Astrocyte of the spinal cord (primary cell): Measurements from ENCODE around the gene TMEM225B.
"Not testable (repeated sequence)": the region's sequence is repeated elsewhere in the genome, so short reads cannot be mapped to it uniquely, and the experiment has no call there.

Experiments used
- DNase-seq: peaks from one replicate; pipeline ENCODE4 v3.0.0; 2011; ENCODE audit warnings: low read depth, low spot score
- H3K4me3 ChIP-seq: 2 replicates; pipeline ENCODE4 v1.5.1; 2011; ENCODE audit warnings: low read depth, mild to moderate bottlenecking, low read length, moderate library complexity
- CTCF ChIP-seq: IDR thresholded peaks from 2 replicates; pipeline ENCODE4 v1.5.1; 2012; ENCODE audit warnings: low read depth, mild to moderate bottlenecking, low read length, inconsistent platforms
- in situ Hi-C: cut with HindIII; loops from 2 replicates; pipeline ENCODE4 v1.10.0; 2017; ENCODE audit warnings: low sequenced_read_pairs

Gene TMEM225B

DNA sequence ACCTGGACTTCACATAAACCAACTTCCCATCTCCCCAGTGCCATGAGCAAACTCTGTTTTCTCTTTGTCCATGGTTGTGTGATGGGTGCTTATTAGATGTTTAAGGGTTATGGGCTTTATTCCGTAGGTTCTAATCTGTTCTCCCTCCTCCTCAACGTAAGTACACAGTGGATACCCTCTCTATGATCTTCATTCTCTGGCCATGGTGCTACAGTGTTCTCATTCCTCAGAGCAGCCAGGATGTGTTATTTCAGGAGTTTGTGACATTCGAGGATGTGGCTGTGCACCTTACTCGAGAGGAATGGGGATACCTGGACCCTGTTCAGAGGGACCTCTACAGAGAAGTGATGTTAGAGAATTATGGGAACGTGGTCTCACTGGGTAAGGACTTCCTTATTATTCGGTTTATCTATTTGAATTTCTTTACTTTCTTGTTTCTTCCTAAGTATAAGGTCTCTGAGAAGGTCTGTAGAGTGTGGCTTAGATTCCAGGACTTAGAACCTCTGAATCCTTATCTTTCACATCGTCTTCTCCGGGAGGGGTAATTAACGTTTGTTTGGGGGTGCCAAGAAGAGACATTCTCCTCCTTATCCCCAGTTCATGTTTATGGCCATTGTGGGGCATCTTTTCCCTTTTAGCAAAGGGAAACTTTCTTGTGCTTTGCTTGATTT lies 35.8 kb upstream of the TMEM225B start:
- H3K4me3 ChIP-seq: no peak overlapping the region
- no peak for TF ChIP-seq CTCF
- in situ Hi-C loops: no loop called here
- no peak for DNase-seq

GRCh38 chr7:99562832-99563231 lies 35.2 kb upstream of the TMEM225B start:
- in situ Hi-C loops: no loop called here

DNA sequence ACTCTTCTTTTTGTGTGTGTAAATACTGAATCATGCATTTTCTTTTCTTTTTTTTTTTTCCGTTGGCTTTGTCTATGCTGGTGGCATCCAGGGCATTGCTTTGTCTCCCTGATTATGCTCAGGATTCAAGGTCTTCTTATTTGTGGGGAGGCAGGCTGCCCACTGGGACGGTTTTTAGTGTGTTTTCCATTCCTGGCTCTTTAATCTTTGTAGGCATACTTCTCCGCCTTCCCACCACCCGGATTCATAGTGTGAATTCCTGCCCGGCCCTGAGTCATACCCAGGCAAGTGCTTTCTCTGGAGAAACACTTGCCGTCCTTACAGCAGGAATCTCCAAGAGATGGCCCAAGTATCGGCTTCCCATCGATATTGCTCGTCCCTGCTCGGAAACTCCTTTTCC lies 34.4 kb upstream of the TMEM225B start:
- in situ Hi-C loops: no loop called here
- DNase-seq: peak; percentile 85
- no peak overlapping the region for H3K4me3 ChIP-seq
- TF ChIP-seq CTCF: no peak

More at GRCh38 chr7:99562832-99563231, 35.2 kb upstream of the TMEM225B start:
- DNase-seq: peak; percentile 98
- TF ChIP-seq CTCF: no peak
- H3K4me3 ChIP-seq: no peak overlapping the region

- DNase-seq, H3K4me3 ChIP-seq, in situ Hi-C loops: not testable (repeated sequence)
Measured at GRCh38 chr7:99568770-99569169, 29.3 kb upstream of the TMEM225B start.

- TF ChIP-seq CTCF: no peak
- DNase-seq: no peak
- H3K4me3 ChIP-seq: no peak overlapping the region
- in situ Hi-C loops: no loop called here
Measured at GRCh38 chr7:99571768-99572167, 26.3 kb upstream of the TMEM225B start.

DNA sequence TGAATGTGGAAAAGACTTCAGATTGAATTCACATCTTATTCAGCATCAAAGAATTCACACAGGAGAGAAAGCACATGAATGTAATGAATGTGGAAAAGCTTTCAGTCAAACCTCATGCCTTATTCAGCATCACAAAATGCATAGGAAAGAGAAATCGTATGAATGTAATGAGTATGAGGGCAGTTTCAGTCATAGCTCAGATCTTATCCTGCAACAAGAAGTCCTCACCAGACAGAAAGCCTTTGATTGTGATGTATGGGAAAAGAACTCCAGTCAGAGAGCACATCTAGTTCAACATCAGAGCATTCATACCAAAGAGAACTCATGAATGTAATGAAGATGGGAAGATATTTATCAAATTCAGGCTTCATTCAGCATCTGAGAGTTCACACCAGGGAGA lies 24.8 kb upstream of the TMEM225B start:
- no peak overlapping the region for H3K4me3 ChIP-seq
- no peak for DNase-seq
- in situ Hi-C loops: no loop called here
- no peak for TF ChIP-seq CTCF

GRCh38 chr7:99576251-99576650 lies 21.8 kb upstream of the TMEM225B start:
- TF ChIP-seq CTCF: no peak
- in situ Hi-C loops: no loop called here
- H3K4me3 ChIP-seq: no peak overlapping the region
- no peak for DNase-seq
